Transverse colon (tissue), 4 donors: ENCODE results near the gene SIK3.

Experiments used
- EP300 ChIP-seq: sonication (generic); formaldehyde crosslinking; IDR thresholded peaks from one replicate; pipeline ENCODE4 v1.6.1; 2017; ENCODE audit warnings: antibody characterized with exemption, low read depth
- POLR2A ChIP-seq: fragments of 450-650 bp; IDR thresholded peaks from one replicate; pipeline ENCODE4 v1.6.1; 2016; ENCODE audit warnings: antibody characterized with exemption, mild to moderate bottlenecking, moderate library complexity
- POLR2AphosphoS5 ChIP-seq, 3 donors: sonication (generic); formaldehyde crosslinking; IDR thresholded peaks; one replicate each; pipeline ENCODE4 v1.6.1; 2016; ENCODE audit warnings: antibody characterized with exemption in 3 of 3
- TF ChIP-seq, protein P1 (sequence below), 5 experiments: fragments of 200-600 bp in 3 of 5; fragments of 450-650 bp in 2 of 5; sonication (generic) in 3 of 5; IDR thresholded peaks; 1 replicate in 2 of 5; 2 replicates in 3 of 5; pipeline ENCODE4 v1.5.1; 2016 to 2017; ENCODE audit warnings: antibody characterized with exemption in 5 of 5, inconsistent platforms in 3 of 5, mild to moderate bottlenecking in 2 of 5, moderate library complexity in 1 of 5

DNA sequence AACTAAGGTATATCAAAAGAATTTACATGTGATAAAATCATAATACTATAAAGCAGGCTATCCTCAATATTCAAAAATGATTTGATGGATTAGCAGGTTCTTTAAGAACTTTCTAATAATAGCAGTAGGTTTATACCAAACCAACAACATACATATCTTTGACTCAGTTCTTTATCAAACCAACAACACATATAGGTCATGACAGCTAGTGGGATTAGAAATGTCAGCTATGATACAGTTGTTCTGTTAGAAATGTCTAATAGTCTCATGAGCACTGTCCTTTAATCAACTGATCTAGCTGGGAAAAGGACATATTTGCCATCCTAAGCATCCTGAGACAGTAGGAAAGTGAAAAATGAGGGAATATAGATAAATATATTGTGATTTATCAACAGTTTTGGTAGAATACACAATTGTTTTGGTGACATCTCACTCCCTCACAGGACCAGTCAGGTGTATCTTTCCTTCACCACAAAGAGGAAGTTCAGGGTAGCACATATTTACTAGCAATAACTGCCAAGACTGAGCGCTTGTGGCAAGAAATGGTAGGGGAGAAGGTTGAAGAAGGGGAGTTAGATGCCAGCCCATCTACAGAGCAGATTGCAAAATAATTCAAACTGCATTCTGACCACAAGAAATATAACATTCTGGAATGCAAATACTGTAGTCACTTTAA lies 170.0 kb downstream of the SIK3 start:
- TF ChIP-seq POLR2AphosphoS5 (IDR thresholded peaks at IDR 0.05) (no peak), POLR2A (no peak), EP300 (no peak)
- TF ChIP-seq, protein P1, sequence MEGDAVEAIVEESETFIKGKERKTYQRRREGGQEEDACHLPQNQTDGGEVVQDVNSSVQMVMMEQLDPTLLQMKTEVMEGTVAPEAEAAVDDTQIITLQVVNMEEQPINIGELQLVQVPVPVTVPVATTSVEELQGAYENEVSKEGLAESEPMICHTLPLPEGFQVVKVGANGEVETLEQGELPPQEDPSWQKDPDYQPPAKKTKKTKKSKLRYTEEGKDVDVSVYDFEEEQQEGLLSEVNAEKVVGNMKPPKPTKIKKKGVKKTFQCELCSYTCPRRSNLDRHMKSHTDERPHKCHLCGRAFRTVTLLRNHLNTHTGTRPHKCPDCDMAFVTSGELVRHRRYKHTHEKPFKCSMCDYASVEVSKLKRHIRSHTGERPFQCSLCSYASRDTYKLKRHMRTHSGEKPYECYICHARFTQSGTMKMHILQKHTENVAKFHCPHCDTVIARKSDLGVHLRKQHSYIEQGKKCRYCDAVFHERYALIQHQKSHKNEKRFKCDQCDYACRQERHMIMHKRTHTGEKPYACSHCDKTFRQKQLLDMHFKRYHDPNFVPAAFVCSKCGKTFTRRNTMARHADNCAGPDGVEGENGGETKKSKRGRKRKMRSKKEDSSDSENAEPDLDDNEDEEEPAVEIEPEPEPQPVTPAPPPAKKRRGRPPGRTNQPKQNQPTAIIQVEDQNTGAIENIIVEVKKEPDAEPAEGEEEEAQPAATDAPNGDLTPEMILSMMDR (IDR thresholded peaks at IDR 0.05) = no peak
